Chondrocyte (in vitro differentiated cells): ENCODE results near the gene PNPLA8. TPM values are rescaled to one million over a fixed set of nuclear protein-coding genes. Genes with fewer than 3 reads are reported as not detected.

Experiments
- DNase-seq: peaks from one replicate; pipeline ENCODE4 v3.0.0; 2021; ENCODE audit warnings: mixed read lengths, low spot score
- H3K27ac Mint-ChIP-seq: one replicate; pipeline ENCODE4 v1.8.0; 2021; ENCODE audit warnings: mild to moderate bottlenecking, moderate library complexity, mixed read lengths; ENCODE audit not compliant: unreplicated experiment
- H3K27me3 Mint-ChIP-seq: 2 replicates; pipeline ENCODE4 v1.8.0; 2021; ENCODE audit warnings: low read depth, mixed read lengths
- H3K36me3 Mint-ChIP-seq: 2 replicates; pipeline ENCODE4 v1.8.0; 2021; ENCODE audit warnings: low read depth, mixed read lengths
- H3K4me1 Mint-ChIP-seq: 2 replicates; pipeline ENCODE4 v1.8.0; 2021; ENCODE audit warnings: low read depth, mild to moderate bottlenecking, mixed read lengths
- H3K4me3 Mint-ChIP-seq: one replicate; pipeline ENCODE4 v1.8.0; 2021; ENCODE audit warnings: mild to moderate bottlenecking, moderate library complexity, mixed read lengths; ENCODE audit not compliant: unreplicated experiment
- H3K9me3 Mint-ChIP-seq: 2 replicates; pipeline ENCODE4 v1.8.0; 2021; ENCODE audit warnings: low read depth, mixed read lengths
- total RNA-seq: library from RNA; stranded (reverse); gene quantifications from 3 replicates; pipeline ENCODE4 v1.2.1, GENCODE V29; 2021
- TF ChIP-seq, protein P1 (sequence below): fragments of 200-600 bp; sonication (generic); IDR thresholded peaks from 2 replicates; pipeline ENCODE4 v1.5.0; 2021; ENCODE audit warnings: antibody characterized with exemption, mild to moderate bottlenecking, moderate library complexity

The PNPLA8 gene
- total RNA-seq, 1 donor from 2014 or later, result 26.8 TPM

DNA sequence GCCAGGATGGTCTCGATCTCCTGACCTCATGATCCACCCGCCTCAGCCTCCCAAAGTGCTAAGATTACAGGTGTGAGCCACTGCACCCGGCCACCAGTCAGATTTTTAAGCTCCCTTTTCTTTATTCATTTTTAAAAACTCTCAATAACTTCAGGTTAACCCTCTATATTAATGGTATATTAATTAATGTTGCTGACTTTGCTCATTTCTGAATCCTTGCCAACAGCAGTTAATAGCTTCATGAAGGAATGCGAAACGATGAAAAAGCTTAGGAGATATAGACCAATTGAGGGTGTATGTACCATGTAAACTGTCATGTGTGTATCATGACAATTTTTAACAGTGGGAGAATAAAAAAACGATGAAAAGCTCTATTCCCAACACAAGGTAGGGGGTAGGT is 27.5 kb downstream of the PNPLA8 start:
- TF ChIP-seq, protein P1, sequence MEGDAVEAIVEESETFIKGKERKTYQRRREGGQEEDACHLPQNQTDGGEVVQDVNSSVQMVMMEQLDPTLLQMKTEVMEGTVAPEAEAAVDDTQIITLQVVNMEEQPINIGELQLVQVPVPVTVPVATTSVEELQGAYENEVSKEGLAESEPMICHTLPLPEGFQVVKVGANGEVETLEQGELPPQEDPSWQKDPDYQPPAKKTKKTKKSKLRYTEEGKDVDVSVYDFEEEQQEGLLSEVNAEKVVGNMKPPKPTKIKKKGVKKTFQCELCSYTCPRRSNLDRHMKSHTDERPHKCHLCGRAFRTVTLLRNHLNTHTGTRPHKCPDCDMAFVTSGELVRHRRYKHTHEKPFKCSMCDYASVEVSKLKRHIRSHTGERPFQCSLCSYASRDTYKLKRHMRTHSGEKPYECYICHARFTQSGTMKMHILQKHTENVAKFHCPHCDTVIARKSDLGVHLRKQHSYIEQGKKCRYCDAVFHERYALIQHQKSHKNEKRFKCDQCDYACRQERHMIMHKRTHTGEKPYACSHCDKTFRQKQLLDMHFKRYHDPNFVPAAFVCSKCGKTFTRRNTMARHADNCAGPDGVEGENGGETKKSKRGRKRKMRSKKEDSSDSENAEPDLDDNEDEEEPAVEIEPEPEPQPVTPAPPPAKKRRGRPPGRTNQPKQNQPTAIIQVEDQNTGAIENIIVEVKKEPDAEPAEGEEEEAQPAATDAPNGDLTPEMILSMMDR, result no peak
- Mint-ChIP-seq H3K27me3 (no peaks in the 10 kb centered on the region), H3K9me3 (no peaks in the 10 kb centered on the region), H3K4me3 (no peak overlapping the region), H3K36me3 (peaks cover 13% of the 10 kb centered on the region), H3K27ac (no peak overlapping the region), H3K4me1 (peaks cover 7% of the 10 kb centered on the region)
- DNase-seq, result no peak

DNA sequence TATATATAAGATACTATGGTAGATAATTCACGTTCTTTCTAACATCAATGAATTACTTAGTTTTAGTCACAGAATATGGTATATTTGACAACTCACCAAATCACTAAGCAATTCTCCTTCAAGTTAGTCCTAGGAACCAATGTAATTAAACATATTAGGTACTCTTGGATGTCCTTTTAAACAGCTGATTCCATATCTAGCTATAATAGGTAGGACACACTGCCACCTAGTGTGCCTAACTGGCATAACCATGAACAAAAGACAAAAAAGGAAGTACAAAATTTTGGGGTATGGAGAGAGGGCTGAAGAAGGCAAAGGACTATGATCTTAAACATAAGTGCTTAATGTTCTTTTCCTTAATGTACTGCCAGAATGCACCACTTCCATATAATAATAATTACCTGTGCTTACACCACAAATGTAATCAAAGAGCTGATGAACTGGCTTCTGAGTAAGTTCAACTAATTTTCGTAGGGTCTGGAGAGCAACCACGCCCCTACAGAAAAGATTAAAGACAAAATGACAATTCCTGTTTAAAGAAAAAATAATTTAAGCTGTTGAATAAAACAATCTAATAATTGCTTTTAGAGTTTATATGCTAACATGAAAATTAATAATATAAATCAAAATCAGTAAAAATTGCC is 28.7 kb downstream of the PNPLA8 start:
- no peaks in the 10 kb centered on the region for H3K9me3 Mint-ChIP-seq
- H3K27me3 Mint-ChIP-seq, result no peaks in the 10 kb centered on the region
- H3K4me3 Mint-ChIP-seq, result no peak overlapping the region
- DNase-seq, result no peak
- H3K27ac Mint-ChIP-seq, result no peak overlapping the region
- H3K4me1 Mint-ChIP-seq, result peaks cover 3% of the 10 kb centered on the region
- TF ChIP-seq, protein P1, result peak; percentile 98
- H3K36me3 Mint-ChIP-seq, result peaks cover 11% of the 10 kb centered on the region

DNA sequence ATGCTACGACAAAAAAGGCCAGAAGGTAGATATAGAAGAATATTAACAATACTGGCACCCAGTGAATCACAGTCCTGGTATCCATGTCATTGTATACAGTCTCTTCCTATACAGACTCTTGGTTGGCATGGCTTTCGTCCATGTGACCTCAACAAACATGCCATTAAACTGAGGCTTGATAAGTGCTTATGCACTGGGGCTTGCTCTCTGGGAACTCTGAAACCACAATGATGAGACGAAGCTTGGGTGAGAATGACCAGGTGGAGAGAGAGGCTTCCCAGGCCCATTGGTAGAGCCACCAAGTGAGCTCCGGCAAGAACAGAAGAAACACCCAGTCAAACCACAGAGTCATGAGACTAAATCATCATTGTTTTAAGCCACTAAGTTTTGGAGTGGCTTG is 33.2 kb downstream of the PNPLA8 start:
- Mint-ChIP-seq H3K27ac (no peak overlapping the region), H3K36me3 (peaks cover 6% of the 10 kb centered on the region), H3K9me3 (no peaks in the 10 kb centered on the region), H3K4me1 (no peaks in the 10 kb centered on the region), H3K27me3 (no peaks in the 10 kb centered on the region), H3K4me3 (no peak overlapping the region)
- DNase-seq, result no peak
- TF ChIP-seq, protein P1, result no peak

DNA sequence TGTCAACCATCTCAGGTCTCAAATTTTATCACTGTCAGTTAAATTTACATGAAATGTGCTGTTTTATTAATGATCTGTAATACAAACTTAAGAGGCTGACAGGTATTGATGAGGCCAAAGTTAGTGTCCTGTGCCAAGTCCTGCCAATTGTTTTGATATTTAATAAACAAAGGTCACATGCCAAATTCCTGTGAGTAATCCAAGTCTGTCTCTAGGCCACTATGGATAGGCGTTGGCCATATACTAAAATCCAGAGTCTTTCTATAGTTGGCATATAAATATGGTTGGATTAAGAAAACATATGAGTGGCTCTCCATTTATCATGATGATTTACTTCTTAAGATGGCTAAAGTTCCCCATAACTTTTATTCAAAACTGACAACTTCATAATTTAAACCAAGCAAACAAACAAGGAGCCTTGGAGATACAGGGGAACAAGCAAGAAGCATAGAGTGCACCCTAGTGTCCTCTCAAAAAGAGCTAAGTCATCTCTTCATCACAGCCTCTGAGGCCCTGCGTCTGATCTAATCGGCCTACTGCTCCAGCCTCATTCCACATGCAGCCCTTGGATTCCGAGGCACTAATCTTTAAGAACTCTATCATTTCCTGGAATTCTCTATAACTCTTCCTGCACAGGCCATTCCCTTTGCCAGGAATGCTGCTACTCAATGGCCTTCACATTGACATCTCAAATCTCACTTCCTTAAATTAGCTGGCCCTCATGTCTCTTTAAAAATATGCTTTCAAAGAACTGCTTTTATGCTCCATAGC is 37.0 kb downstream of the PNPLA8 start:
- H3K9me3 Mint-ChIP-seq, result no peaks in the 10 kb centered on the region
- DNase-seq, result no peak
- H3K27me3 Mint-ChIP-seq, result no peaks in the 10 kb centered on the region
- TF ChIP-seq, protein P1, result no peak
- peaks cover 9% of the 10 kb centered on the region for H3K4me1 Mint-ChIP-seq
- H3K27ac Mint-ChIP-seq, result no peak overlapping the region
- no peak overlapping the region for H3K4me3 Mint-ChIP-seq
- H3K36me3 Mint-ChIP-seq, result peaks cover 1% of the 10 kb centered on the region

DNA sequence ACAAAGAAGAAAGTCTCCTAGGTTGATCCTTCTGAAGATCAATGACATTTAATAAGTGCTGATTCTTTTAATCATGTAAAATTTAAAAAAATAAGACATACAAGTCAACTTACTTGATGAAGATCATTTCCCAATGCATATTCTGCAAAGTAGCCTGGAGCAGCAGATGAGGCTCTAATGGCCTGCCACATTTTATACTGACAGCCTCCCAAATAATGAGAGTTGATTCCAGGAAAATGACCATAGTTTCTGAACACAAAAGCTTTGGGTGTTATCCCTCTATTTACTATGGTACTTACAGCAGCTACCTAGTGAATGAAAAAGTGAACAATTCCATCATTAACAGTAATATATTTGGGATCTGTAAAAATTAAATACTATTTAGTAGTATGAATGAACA is 38.3 kb downstream of the PNPLA8 start:
- H3K27me3 Mint-ChIP-seq, result no peaks in the 10 kb centered on the region
- H3K4me3 Mint-ChIP-seq, result no peak overlapping the region
- no peaks in the 10 kb centered on the region for H3K9me3 Mint-ChIP-seq

More for the DNA sequence above, 38.3 kb downstream of the PNPLA8 start:
- H3K4me1 Mint-ChIP-seq, result peaks cover 9% of the 10 kb centered on the region
- no peak overlapping the region for H3K27ac Mint-ChIP-seq
- TF ChIP-seq, protein P1, result no peak
- H3K36me3 Mint-ChIP-seq, result peaks cover 3% of the 10 kb centered on the region
- no peak for DNase-seq
